Neural progenitor cell (in vitro differentiated cells): Measurements from ENCODE around the gene TMEM164. TPM values are rescaled to one million over a fixed set of nuclear protein-coding genes. Genes with fewer than 3 reads are reported as not detected.

Source experiments
- DNase-seq: peaks from one replicate; pipeline ENCODE4 v3.0.0-alpha.2; 2016; ENCODE audit warnings: low spot score
- H2AFZ ChIP-seq: fragments of 200-600 bp; sonication (generic); replicated peaks from 2 replicates; pipeline ENCODE4 v1.6.1; 2016; ENCODE audit warnings: antibody characterized with exemption
- H3F3A ChIP-seq: fragments of 200-600 bp; sonication (generic); 2 replicates; pipeline ENCODE4 v1.6.1; 2016; ENCODE audit warnings: antibody characterized with exemption, low read depth
- H3K27ac ChIP-seq: fragments of 200-600 bp; sonication (generic); 2 replicates; pipeline ENCODE4 v1.5.1; 2016; ENCODE audit warnings: mild to moderate bottlenecking
- H3K27me3 ChIP-seq: fragments of 200-600 bp; sonication (generic); 2 replicates; pipeline ENCODE4 v1.6.1; 2016; ENCODE audit warnings: mild to moderate bottlenecking, moderate library complexity
- H3K36me3 ChIP-seq: fragments of 200-600 bp; sonication (generic); 2 replicates; pipeline ENCODE4 v1.5.1; 2016
- H3K4me1 ChIP-seq: fragments of 200-600 bp; sonication (generic); 2 replicates; pipeline ENCODE4 v1.6.1; 2016; ENCODE audit warnings: mixed run types
- H3K4me2 ChIP-seq: fragments of 200-600 bp; sonication (generic); 2 replicates; pipeline ENCODE4 v1.6.1; 2016
- H3K4me3 ChIP-seq: fragments of 200-600 bp; sonication (generic); 2 replicates; pipeline ENCODE4 v1.5.1; 2016
- H3K79me2 ChIP-seq: fragments of 200-600 bp; sonication (generic); 2 replicates; pipeline ENCODE4 v1.6.1; 2016; ENCODE audit warnings: low read depth
- H3K9ac ChIP-seq: fragments of 200-600 bp; sonication (generic); 2 replicates; pipeline ENCODE4 v1.6.1; 2016
- H3K9me3 ChIP-seq: fragments of 200-600 bp; sonication (generic); 2 replicates; pipeline ENCODE4 v1.5.1; 2016; ENCODE audit warnings: low read depth
- H4K20me1 ChIP-seq: fragments of 200-600 bp; sonication (generic); 2 replicates; pipeline ENCODE4 v1.6.1; 2016; ENCODE audit warnings: low read depth
- H3K27ac Mint-ChIP-seq: 3 replicates; pipeline ENCODE4 v1.8.0; 2021; ENCODE audit warnings: mixed read lengths
- H3K27me3 Mint-ChIP-seq: 2 replicates; pipeline ENCODE4 v1.8.0; 2022; ENCODE audit warnings: low read depth, mild to moderate bottlenecking, inconsistent platforms, moderate library complexity, mixed read lengths; ENCODE audit not compliant: insufficient read depth
- H3K36me3 Mint-ChIP-seq: 3 replicates; pipeline ENCODE4 v1.8.0; 2021; ENCODE audit warnings: mixed read lengths
- H3K4me1 Mint-ChIP-seq: 3 replicates; pipeline ENCODE4 v1.8.0; 2021; ENCODE audit warnings: mixed read lengths
- H3K4me3 Mint-ChIP-seq: 3 replicates; pipeline ENCODE4 v1.8.0; 2021; ENCODE audit warnings: mild to moderate bottlenecking, moderate library complexity, mixed read lengths
- H3K9me3 Mint-ChIP-seq: 3 replicates; pipeline ENCODE4 v1.8.0; 2020; ENCODE audit warnings: mixed read lengths
- EZH2 ChIP-seq: fragments of 200-600 bp; sonication (generic); IDR thresholded peaks from 2 replicates; pipeline ENCODE4 v1.6.1; 2017; ENCODE audit warnings: antibody characterized with exemption, mild to moderate bottlenecking, moderate library complexity
- EZH2phosphoT487 ChIP-seq: fragments of 200-600 bp; sonication (generic); IDR thresholded peaks from 2 replicates; pipeline ENCODE4 v1.6.1; 2017; ENCODE audit warnings: antibody characterized with exemption
- total RNA-seq: library from RNA; depleted of rRNA; stranded (reverse); fragments of >200 nt; gene quantifications from 2 replicates; pipeline ENCODE4 v1.2.3, GENCODE V29; 2015; ENCODE audit warnings: low replicate concordance
- TF ChIP-seq, protein P1 (sequence below): fragments of 200-600 bp; sonication (generic); IDR thresholded peaks from 2 replicates; pipeline ENCODE4 v1.5.1; 2017; ENCODE audit warnings: antibody characterized with exemption, mild to moderate bottlenecking

Gene TMEM164
- total RNA-seq, 1 donor from 2014 or later = 15.5 TPM

DNA sequence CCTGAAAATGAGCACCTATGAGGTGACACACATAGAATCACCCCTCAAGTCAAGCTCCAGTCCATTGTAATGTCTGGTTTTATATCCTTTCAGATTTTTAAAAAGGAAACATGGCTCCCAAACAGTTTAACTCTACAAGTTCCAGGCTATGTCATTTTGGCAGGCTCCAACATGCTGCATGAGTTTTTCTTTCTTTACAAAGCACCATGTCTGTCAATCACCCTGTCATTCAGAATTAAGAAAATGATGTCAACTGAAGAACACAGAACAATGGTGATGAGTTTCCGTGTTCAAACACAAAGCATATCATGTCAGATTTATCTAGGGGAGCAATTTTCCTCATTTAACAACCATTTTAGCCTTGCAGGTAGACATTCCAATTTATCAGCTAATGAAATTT, 208.4 kb downstream of the TMEM164 start:
- no peaks in the 10 kb centered on the region for H3K4me1 Mint-ChIP-seq
- H2AFZ ChIP-seq = no peak overlapping the region
- no peaks in the 10 kb centered on the region for H4K20me1 ChIP-seq
- H3K4me1 ChIP-seq = no peaks in the 10 kb centered on the region
- no peaks in the 10 kb centered on the region for H3K36me3 ChIP-seq
- no peak overlapping the region for H3K4me3 Mint-ChIP-seq
- no peaks in the 10 kb centered on the region for H3K9me3 ChIP-seq
- H3K27me3 ChIP-seq = no peaks in the 10 kb centered on the region
- H3K4me2 ChIP-seq = no peak overlapping the region
- H3K9me3 Mint-ChIP-seq = no peaks in the 10 kb centered on the region
- no peak overlapping the region for H3K4me3 ChIP-seq
- TF ChIP-seq EZH2phosphoT487 (no peak), EZH2 (no peak)
- TF ChIP-seq, protein P1, sequence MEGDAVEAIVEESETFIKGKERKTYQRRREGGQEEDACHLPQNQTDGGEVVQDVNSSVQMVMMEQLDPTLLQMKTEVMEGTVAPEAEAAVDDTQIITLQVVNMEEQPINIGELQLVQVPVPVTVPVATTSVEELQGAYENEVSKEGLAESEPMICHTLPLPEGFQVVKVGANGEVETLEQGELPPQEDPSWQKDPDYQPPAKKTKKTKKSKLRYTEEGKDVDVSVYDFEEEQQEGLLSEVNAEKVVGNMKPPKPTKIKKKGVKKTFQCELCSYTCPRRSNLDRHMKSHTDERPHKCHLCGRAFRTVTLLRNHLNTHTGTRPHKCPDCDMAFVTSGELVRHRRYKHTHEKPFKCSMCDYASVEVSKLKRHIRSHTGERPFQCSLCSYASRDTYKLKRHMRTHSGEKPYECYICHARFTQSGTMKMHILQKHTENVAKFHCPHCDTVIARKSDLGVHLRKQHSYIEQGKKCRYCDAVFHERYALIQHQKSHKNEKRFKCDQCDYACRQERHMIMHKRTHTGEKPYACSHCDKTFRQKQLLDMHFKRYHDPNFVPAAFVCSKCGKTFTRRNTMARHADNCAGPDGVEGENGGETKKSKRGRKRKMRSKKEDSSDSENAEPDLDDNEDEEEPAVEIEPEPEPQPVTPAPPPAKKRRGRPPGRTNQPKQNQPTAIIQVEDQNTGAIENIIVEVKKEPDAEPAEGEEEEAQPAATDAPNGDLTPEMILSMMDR = no peak
- no peaks in the 10 kb centered on the region for H3K36me3 Mint-ChIP-seq
- no peak overlapping the region for H3K9ac ChIP-seq
- no peaks in the 10 kb centered on the region for H3F3A ChIP-seq
- H3K79me2 ChIP-seq = no peaks in the 10 kb centered on the region
- H3K27ac Mint-ChIP-seq = no peak overlapping the region
- no peak overlapping the region for H3K27ac ChIP-seq
- DNase-seq = no peak
- H3K27me3 Mint-ChIP-seq = no peaks in the 10 kb centered on the region

DNA sequence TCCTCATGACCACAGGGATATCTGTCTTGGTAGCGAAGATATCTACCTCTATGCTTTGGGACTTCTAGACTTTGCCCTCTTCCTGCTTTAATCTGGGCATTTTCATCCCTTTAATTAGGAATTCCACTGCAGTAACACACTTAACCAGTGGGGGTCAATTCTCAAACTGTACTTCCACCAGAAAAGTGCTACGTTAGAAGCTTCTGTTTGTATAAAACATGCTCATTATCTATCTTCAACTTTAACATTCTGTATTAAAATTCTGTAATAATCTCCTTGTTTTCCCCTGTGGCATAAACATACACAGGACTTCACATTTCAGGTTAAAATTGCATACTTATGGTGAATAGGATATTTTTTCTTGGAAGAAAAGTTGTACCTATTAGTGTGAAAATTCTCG, 209.4 kb downstream of the TMEM164 start:
- H3K36me3 ChIP-seq = no peaks in the 10 kb centered on the region
- no peak overlapping the region for H3K9ac ChIP-seq
- Mint-ChIP-seq H3K27me3 (no peaks in the 10 kb centered on the region), H3K27ac (no peak overlapping the region), H3K9me3 (no peaks in the 10 kb centered on the region), H3K4me1 (no peaks in the 10 kb centered on the region), H3K36me3 (no peaks in the 10 kb centered on the region), H3K4me3 (no peak overlapping the region)
- no peaks in the 10 kb centered on the region for H3K4me1 ChIP-seq
- TF ChIP-seq, protein P1 = peak; percentile 30
- no peak for TF ChIP-seq EZH2phosphoT487
- no peak for TF ChIP-seq EZH2
- no peak overlapping the region for H2AFZ ChIP-seq
- H3K79me2 ChIP-seq = no peaks in the 10 kb centered on the region
- DNase-seq = no peak
- no peaks in the 10 kb centered on the region for H3K27me3 ChIP-seq
- H3K4me3 ChIP-seq = no peak overlapping the region
- no peak overlapping the region for H3K4me2 ChIP-seq
- no peaks in the 10 kb centered on the region for H3K9me3 ChIP-seq
- H4K20me1 ChIP-seq = no peaks in the 10 kb centered on the region
- no peaks in the 10 kb centered on the region for H3F3A ChIP-seq
- no peak overlapping the region for H3K27ac ChIP-seq

DNA sequence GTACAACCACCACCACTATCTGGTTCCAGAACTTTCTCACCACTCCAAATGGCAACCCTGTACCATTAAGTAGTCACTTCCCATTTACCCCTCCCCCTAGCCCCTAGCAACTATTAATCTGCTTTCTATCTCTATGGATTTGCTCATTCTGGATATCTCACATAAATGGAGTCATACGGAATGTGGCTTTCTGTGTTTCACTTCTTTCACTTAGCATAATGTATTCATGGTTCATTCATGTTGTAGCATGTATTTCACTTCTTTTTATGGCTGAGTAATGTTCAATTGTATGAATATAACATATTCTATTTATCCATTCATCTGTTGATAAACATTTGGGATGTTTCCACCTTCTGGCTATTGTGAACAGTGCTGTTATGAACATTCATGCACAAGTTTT, 210.3 kb downstream of the TMEM164 start:
- no peak overlapping the region for H3K9ac ChIP-seq
- H3K4me1 ChIP-seq = no peaks in the 10 kb centered on the region
- Mint-ChIP-seq H3K36me3 (no peaks in the 10 kb centered on the region), H3K27me3 (no peaks in the 10 kb centered on the region), H3K4me3 (no peak overlapping the region), H3K27ac (no peak overlapping the region), H3K4me1 (no peaks in the 10 kb centered on the region), H3K9me3 (no peaks in the 10 kb centered on the region)
- no peaks in the 10 kb centered on the region for H3K9me3 ChIP-seq
- no peaks in the 10 kb centered on the region for H3F3A ChIP-seq
- H3K4me3 ChIP-seq = no peak overlapping the region
- H4K20me1 ChIP-seq = no peaks in the 10 kb centered on the region
- no peak overlapping the region for H2AFZ ChIP-seq
- H3K79me2 ChIP-seq = no peaks in the 10 kb centered on the region
- no peaks in the 10 kb centered on the region for H3K36me3 ChIP-seq
- H3K27me3 ChIP-seq = no peaks in the 10 kb centered on the region
- H3K4me2 ChIP-seq = no peak overlapping the region
- no peak overlapping the region for H3K27ac ChIP-seq
- TF ChIP-seq EZH2 = no peak
- TF ChIP-seq, protein P1 = no peak
- no peak for TF ChIP-seq EZH2phosphoT487
- DNase-seq = no peak

DNA sequence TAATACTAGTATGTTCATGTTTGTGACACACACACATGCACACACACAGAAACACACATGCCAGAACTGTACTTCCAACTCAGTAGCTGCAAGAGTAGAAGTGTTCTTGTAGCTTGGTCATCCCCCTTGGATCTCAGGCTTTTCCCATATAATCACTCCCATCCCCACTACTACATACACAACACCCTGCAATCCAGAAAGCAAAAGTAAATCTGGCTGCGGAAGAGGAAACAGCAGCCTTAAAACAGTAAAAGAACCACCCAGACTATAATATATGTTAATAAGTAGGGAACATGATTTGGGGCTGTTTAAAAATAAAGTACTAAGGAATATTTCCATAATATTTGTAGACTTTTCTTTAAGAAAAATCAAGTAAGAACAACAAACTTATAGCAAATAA, 211.8 kb downstream of the TMEM164 start:
- DNase-seq = no peak
- H3K9ac ChIP-seq = no peak overlapping the region
- no peaks in the 10 kb centered on the region for H3F3A ChIP-seq
- no peaks in the 10 kb centered on the region for H3K36me3 ChIP-seq
- Mint-ChIP-seq H3K36me3 (no peaks in the 10 kb centered on the region), H3K27me3 (no peaks in the 10 kb centered on the region), H3K4me3 (no peak overlapping the region), H3K27ac (no peak overlapping the region), H3K4me1 (no peaks in the 10 kb centered on the region), H3K9me3 (no peaks in the 10 kb centered on the region)
- no peaks in the 10 kb centered on the region for H3K9me3 ChIP-seq
- H2AFZ ChIP-seq = no peak overlapping the region
- H4K20me1 ChIP-seq = no peaks in the 10 kb centered on the region
- H3K4me3 ChIP-seq = no peak overlapping the region
- TF ChIP-seq, protein P1 = no peak
- TF ChIP-seq EZH2phosphoT487 (no peak), EZH2 (no peak)
- no peaks in the 10 kb centered on the region for H3K27me3 ChIP-seq
- H3K4me1 ChIP-seq = no peaks in the 10 kb centered on the region
- no peak overlapping the region for H3K27ac ChIP-seq
- H3K4me2 ChIP-seq = no peak overlapping the region
- H3K79me2 ChIP-seq = no peaks in the 10 kb centered on the region
